CD14-positive monocyte (primary cell): ENCODE measurements around the gene HYI. TPM values are rescaled to one million over a fixed set of nuclear protein-coding genes. Genes with fewer than 3 reads are reported as not detected.
A peak's percentile ranks its signal among the peaks of the same experiment; 100 is the strongest.

ENCODE experiments used
- DNase-seq, 3 donors: peaks; one replicate each; pipeline ENCODE4 v3.0.0-alpha.2; 2011 to 2022
- H2AFZ ChIP-seq: 2 replicates; pipeline ENCODE4 v1.6.0; 2012; ENCODE audit warnings: mild to moderate bottlenecking, low read depth, low read length, inconsistent platforms; ENCODE audit not compliant: insufficient read depth, poor library complexity, severe bottlenecking
- H3K27ac ChIP-seq, 2 donors: 1 replicate in 1 of 2; 2 replicates in 1 of 2; pipeline ENCODE4 v1.5.1; 2012 to 2013; ENCODE audit warnings: low read length in 2 of 2, control low read depth in 1 of 2, inconsistent platforms in 1 of 2, low read depth in 1 of 2, mild to moderate bottlenecking in 1 of 2
- H3K27me3 ChIP-seq, 2 donors: one replicate each; pipeline versions ENCODE4 v1.6.0 to v1.6.1; 2011 to 2013; ENCODE audit warnings: low read length in 2 of 2; ENCODE audit not compliant: control insufficient read depth in 2 of 2, insufficient read depth in 2 of 2
- H3K36me3 ChIP-seq, 2 donors: replicated peaks in 1 of 2; 1 replicate in 1 of 2; 2 replicates in 1 of 2; pipeline versions ENCODE4 v1.5.1 to v1.6.1; 2012 to 2013; ENCODE audit warnings: low read length in 2 of 2, control low read depth in 1 of 2, inconsistent platforms in 1 of 2, mild to moderate bottlenecking in 1 of 2; ENCODE audit not compliant: insufficient read depth in 2 of 2, control insufficient read depth in 1 of 2
- H3K4me1 ChIP-seq, 2 donors: 1 replicate in 1 of 2; 2 replicates in 1 of 2; pipeline versions ENCODE4 v1.5.1 to v1.6.1; 2012 to 2013; ENCODE audit warnings: low read length in 2 of 2, control low read depth in 1 of 2, inconsistent platforms in 1 of 2, mild to moderate bottlenecking in 1 of 2, moderate library complexity in 1 of 2; ENCODE audit not compliant: insufficient read depth in 2 of 2, control insufficient read depth in 1 of 2
- H3K4me2 ChIP-seq: replicated peaks from 2 replicates; pipeline ENCODE3; 2012; ENCODE audit warnings: low read length, moderate library complexity, mild to moderate bottlenecking; ENCODE audit not compliant: poor library complexity, severe bottlenecking; ENCODE audit errors: extremely low read depth
- H3K4me3 ChIP-seq, 3 experiments: fragments of 200-600 bp in 1 of 3; sonication (generic) in 1 of 3; replicated peaks in 1 of 3; 1 replicate in 2 of 3; 2 replicates in 1 of 3; pipeline ENCODE4 v1.5.1; 2011 to 2013; ENCODE audit warnings: low read length in 3 of 3, mild to moderate bottlenecking in 3 of 3, control low read depth in 2 of 3, low read depth in 2 of 3, inconsistent platforms in 1 of 3, moderate library complexity in 1 of 3
- H3K79me2 ChIP-seq: 2 replicates; pipeline ENCODE4 v1.6.0; 2012; ENCODE audit warnings: mild to moderate bottlenecking, control low read depth, inconsistent platforms, low read length, moderate library complexity; ENCODE audit not compliant: insufficient read depth
- H3K9ac ChIP-seq: 2 replicates; pipeline ENCODE4 v1.6.0; 2017; ENCODE audit warnings: low read length, mild to moderate bottlenecking; ENCODE audit not compliant: insufficient read depth, poor library complexity, severe bottlenecking
- H3K9me3 ChIP-seq, 2 donors: replicated peaks in 1 of 2; 1 replicate in 1 of 2; 2 replicates in 1 of 2; pipeline versions ENCODE4 v1.5.1 to v1.6.1; 2012 to 2013; ENCODE audit warnings: low read length in 2 of 2, control low read depth in 1 of 2; ENCODE audit not compliant: control insufficient read depth in 1 of 2, insufficient read depth in 1 of 2
- H4K20me1 ChIP-seq: 2 replicates; pipeline ENCODE4 v1.6.0; 2012; ENCODE audit warnings: mild to moderate bottlenecking, low read length, control low read depth, moderate library complexity; ENCODE audit not compliant: insufficient read depth
- H3K27ac Mint-ChIP-seq, 7 donors: one replicate each; pipeline ENCODE4 v1.8.0; 2020; ENCODE audit warnings: mild to moderate bottlenecking in 7 of 7, mixed read lengths in 7 of 7, moderate library complexity in 6 of 7, inconsistent platforms in 2 of 7
- H3K27me3 Mint-ChIP-seq, 3 donors: one replicate each; pipeline ENCODE4 v1.8.0; 2021 to 2022; ENCODE audit warnings: low read depth in 3 of 3, mild to moderate bottlenecking in 3 of 3, mixed read lengths in 3 of 3, moderate library complexity in 3 of 3, inconsistent platforms in 1 of 3
- H3K36me3 Mint-ChIP-seq, 2 donors: one replicate each; pipeline ENCODE4 v1.8.0; 2020; ENCODE audit warnings: mixed read lengths in 2 of 2, inconsistent platforms in 1 of 2, mild to moderate bottlenecking in 1 of 2
- H3K4me1 Mint-ChIP-seq: one replicate; pipeline ENCODE4 v1.8.0; 2020; ENCODE audit warnings: mild to moderate bottlenecking, mixed read lengths
- H3K4me3 Mint-ChIP-seq, 2 donors: one replicate each; pipeline ENCODE4 v1.8.0; 2020; ENCODE audit warnings: mild to moderate bottlenecking in 2 of 2, mixed read lengths in 2 of 2, moderate library complexity in 1 of 2
- H3K9me3 Mint-ChIP-seq, 7 donors: one replicate each; pipeline ENCODE4 v1.8.0; 2020 to 2022; ENCODE audit warnings: mixed read lengths in 7 of 7, mild to moderate bottlenecking in 6 of 7, moderate library complexity in 6 of 7, inconsistent platforms in 2 of 7
- CTCF ChIP-seq: fragments of 200-600 bp; IDR thresholded peaks from one replicate; pipeline ENCODE4 v1.8.0; 2022; ENCODE audit warnings: antibody characterized with exemption, mild to moderate bottlenecking
- WGBS: methylation state at CpG from one replicate; pipeline ENCODE4 v1.1.5; 2013; ENCODE audit warnings: missing lambda C conversion rate; ENCODE audit not compliant: insufficient coverage; 5-methylcytosine and 5-hydroxymethylcytosine counted together
- intact Hi-C, 2 donors: fragments of 100-400 bp; cut with micrococcal nuclease; formaldehyde crosslinking; loops; one replicate each; pipeline versions ENCODE4 v1.15.0 to v1.15.1; 2023
- polyA plus RNA-seq, 3 donors: library from polyadenylated mRNA; depleted of rRNA in 1 of 3; unstranded in 2 of 3; stranded (reverse) in 1 of 3; fragments of 300-500 nt in 2 of 3; fragments of >200 nt in 1 of 3; fragmentation: Illumina TruSeq in 2 of 3; gene quantifications; 1 replicate in 2 of 3; 2 replicates in 1 of 3; pipeline ENCODE4 v1.2.3, GENCODE V29; 2012 to 2021

HYI gene
- polyA plus RNA-seq, 3 donors: 0.74 to 7.2 (median 1.6) TPM

DNA sequence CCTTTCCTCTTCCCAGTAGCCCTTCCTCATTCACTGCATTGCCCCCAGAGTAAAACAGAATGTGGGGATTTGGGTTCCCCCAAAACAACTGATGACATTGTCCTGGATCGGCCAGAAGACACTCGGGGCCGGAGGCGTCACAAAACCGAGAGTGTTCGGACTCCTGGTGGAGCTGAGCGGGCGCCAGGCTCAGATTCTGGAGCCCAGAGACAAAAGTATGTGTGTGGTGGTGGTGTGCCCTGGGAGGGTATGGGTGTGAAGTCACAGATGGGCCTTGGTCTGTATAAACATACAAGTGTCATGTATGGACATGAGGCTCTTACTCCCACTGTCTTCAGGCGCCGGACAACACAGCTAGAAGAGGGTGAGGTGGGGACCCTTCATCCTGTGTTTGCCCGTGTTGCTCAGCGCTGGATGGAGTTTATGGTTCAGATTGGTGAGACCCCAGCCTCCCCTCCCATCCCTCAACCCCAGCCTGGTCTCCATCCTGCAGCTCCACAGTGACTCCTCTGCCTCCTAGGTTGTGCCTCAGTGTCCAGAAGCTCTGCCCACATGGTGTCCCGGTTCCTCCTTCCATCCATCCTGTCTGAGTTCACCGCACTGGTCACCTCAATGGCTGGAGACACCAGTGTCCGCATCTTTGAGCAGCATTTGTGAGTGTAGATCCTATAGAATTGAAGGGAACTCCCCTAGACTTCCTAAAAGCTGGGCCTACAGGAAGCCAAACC is 12.4 kb downstream of the HYI start:
- Mint-ChIP-seq H3K4me1 (no peaks in the 10 kb centered on the region), H3K4me3 (no peak overlapping the region), H3K36me3 (peaks cover 92 to 93% of the 10 kb centered on the region in 2 donors), H3K9me3 (peaks cover 0 to 2% (median 0%) of the 10 kb centered on the region in 7 donors), H3K27ac (peak overlapping the region in 3 of 7 donors; percentile 49 to 59 (median 55)), H3K27me3 (peaks cover 0 to 3% (median 3%) of the 10 kb centered on the region in 3 donors)
- intact Hi-C loops: no loop called here
- Histone ChIP-seq H3K79me2 (no peaks in the 10 kb centered on the region), H3K27ac (no peak overlapping the region), H3K27me3 (no peaks in the 10 kb centered on the region), H3K9me3 (no peaks in the 10 kb centered on the region), H2AFZ (no peak overlapping the region), H4K20me1 (no peaks in the 10 kb centered on the region), H3K4me3 (no peak overlapping the region), H3K4me1 (no peaks in the 10 kb centered on the region), H3K9ac (no peak overlapping the region), H3K4me2 (no peak overlapping the region), H3K36me3 (peaks cover 90 to 100% of the 10 kb centered on the region in 2 donors)
- DNase-seq: no peak
- 100% methylated on average over 4 of the region's 15 CpGs for WGBS
- no peak for TF ChIP-seq CTCF

GRCh38 chr1:43440358-43440757 is 13.4 kb downstream of the HYI start:
- peak overlapping the region in 2 of 7 donors; percentile 17 to 46 for H3K27ac Mint-ChIP-seq
- intact Hi-C loops: no loop called here
- H4K20me1 ChIP-seq: no peaks in the 10 kb centered on the region
- peaks cover 0 to 2% (median 0%) of the 10 kb centered on the region in 7 donors for H3K9me3 Mint-ChIP-seq
- peaks cover 0 to 3% (median 0%) of the 10 kb centered on the region in 3 donors for H3K27me3 Mint-ChIP-seq
- no peak overlapping the region for H3K9ac ChIP-seq
- TF ChIP-seq CTCF: no peak
- H3K4me3 Mint-ChIP-seq: no peak overlapping the region
- no peaks in the 10 kb centered on the region for H3K79me2 ChIP-seq
- peaks cover 83 to 100% of the 10 kb centered on the region in 2 donors for H3K36me3 ChIP-seq
- WGBS: no CpG with 5 or more reads among the region's 7 CpGs
- no peak for DNase-seq
- no peaks in the 10 kb centered on the region for H3K4me1 Mint-ChIP-seq
- H3K4me2 ChIP-seq: no peak overlapping the region
- no peaks in the 10 kb centered on the region for H3K9me3 ChIP-seq
- H3K27me3 ChIP-seq: no peaks in the 10 kb centered on the region
- H3K27ac ChIP-seq: no peak overlapping the region
- no peaks in the 10 kb centered on the region for H3K4me1 ChIP-seq
- no peak overlapping the region for H3K4me3 ChIP-seq
- H3K36me3 Mint-ChIP-seq: peaks cover 91 to 93% of the 10 kb centered on the region in 2 donors
- no peak overlapping the region for H2AFZ ChIP-seq
